Neural cell (in vitro differentiated cells): Measurements from ENCODE around the gene SEC22A. TPM values are rescaled to one million over a fixed set of nuclear protein-coding genes. Genes with fewer than 3 reads are reported as not detected.

Experiments
- H2AFZ ChIP-seq: fragments of 200-600, 300-800 bp; sonication (generic), shearing (Covaris generic); 2 replicates; pipeline ENCODE4 v1.6.0; 2014; ENCODE audit warnings: low read depth, mild to moderate bottlenecking, antibody characterized with exemption, low read length, moderate library complexity
- H3F3A ChIP-seq: fragments of 200-600 bp; shearing (Covaris generic); 2 replicates; pipeline ENCODE4 v1.6.1; 2016; ENCODE audit warnings: mild to moderate bottlenecking, moderate library complexity, mixed read lengths, antibody characterized with exemption, low read length; ENCODE audit not compliant: insufficient read depth, poor library complexity, severe bottlenecking
- H3K27ac ChIP-seq: fragments of 200-600, 300-800 bp; sonication (generic), shearing (Covaris generic); 2 replicates; pipeline ENCODE4 v1.5.1; 2014; ENCODE audit warnings: mild to moderate bottlenecking, low read length, moderate library complexity
- H3K27me3 ChIP-seq: fragments of 300-800, 200-600 bp; sonication (generic), shearing (Covaris generic); 2 replicates; pipeline ENCODE4 v1.6.0; 2014; ENCODE audit warnings: mild to moderate bottlenecking, low read depth, low read length, moderate library complexity; ENCODE audit not compliant: insufficient read depth
- H3K36me3 ChIP-seq: fragments of 300-800, 200-600 bp; sonication (generic), shearing (Covaris generic); 2 replicates; pipeline ENCODE4 v1.5.1; 2014; ENCODE audit warnings: mild to moderate bottlenecking, antibody characterized with exemption, low read length, moderate library complexity; ENCODE audit not compliant: insufficient read depth
- H3K4me2 ChIP-seq: fragments of 300-800, 200-600 bp; sonication (generic), shearing (Covaris generic); 2 replicates; pipeline ENCODE4 v1.6.0; 2014; ENCODE audit warnings: mild to moderate bottlenecking, low read length
- H3K4me3 ChIP-seq: fragments of 300-800, 200-600 bp; sonication (generic), shearing (Covaris generic); 2 replicates; pipeline ENCODE4 v1.5.1; 2014; ENCODE audit warnings: mild to moderate bottlenecking, low read length, moderate library complexity
- H3K79me2 ChIP-seq: fragments of 200-600 bp; shearing (Covaris generic); replicated peaks from 2 replicates; pipeline ENCODE4 v1.6.0; 2014; ENCODE audit warnings: mild to moderate bottlenecking, low read length, moderate library complexity; ENCODE audit not compliant: insufficient read depth
- H3K9ac ChIP-seq: fragments of 300-800, 200-600 bp; sonication (generic), shearing (Covaris generic); 2 replicates; pipeline ENCODE4 v1.6.1; 2016; ENCODE audit warnings: mild to moderate bottlenecking, low read length, mixed read lengths
- H3K9me2 ChIP-seq: fragments of 200-600 bp; shearing (Covaris generic); 2 replicates; pipeline ENCODE4 v1.6.1; 2016; ENCODE audit warnings: mild to moderate bottlenecking, low read length, mixed read lengths; ENCODE audit not compliant: insufficient read depth
- H3K9me3 ChIP-seq: fragments of 200-600, 300-800 bp; sonication (generic), shearing (Covaris generic); 2 replicates; pipeline ENCODE4 v1.6.1; 2016; ENCODE audit warnings: mild to moderate bottlenecking, mixed run types, low read length, moderate library complexity, mixed read lengths
- H4K20me1 ChIP-seq: fragments of 200-600 bp; shearing (Covaris generic); 2 replicates; pipeline ENCODE4 v1.6.1; 2016; ENCODE audit warnings: mild to moderate bottlenecking, mixed run types; ENCODE audit not compliant: insufficient read depth
- EP300 ChIP-seq: fragments of 450-650 bp; conservative IDR thresholded peaks from 2 replicates; pipeline ENCODE4 v1.6.1; 2014; ENCODE audit warnings: antibody characterized with exemption, mild to moderate bottlenecking, moderate library complexity; ENCODE audit not compliant: poor library complexity, severe bottlenecking
- EZH2 ChIP-seq: fragments of 200-600, 300-800 bp; shearing (Covaris generic), sonication (generic); IDR thresholded peaks from 2 replicates; pipeline ENCODE4 v1.6.1; 2014; ENCODE audit warnings: antibody characterized with exemption, low read length, borderline replicate concordance, mild to moderate bottlenecking; ENCODE audit not compliant: insufficient read depth, poor library complexity, severe bottlenecking
- MXI1 ChIP-seq: fragments of 450-650 bp; conservative IDR thresholded peaks from 2 replicates; pipeline ENCODE4 v1.6.1; 2014; ENCODE audit warnings: antibody characterized with exemption, mild to moderate bottlenecking; ENCODE audit not compliant: poor library complexity, severe bottlenecking
- POLR2AphosphoS5 ChIP-seq: IDR thresholded peaks from 2 replicates; pipeline ENCODE4 v1.6.1; 2012
- RAD21 ChIP-seq: fragments of 450-650 bp; conservative IDR thresholded peaks from 2 replicates; pipeline ENCODE4 v1.6.1; 2014; ENCODE audit warnings: antibody characterized with exemption, mild to moderate bottlenecking, moderate library complexity
- SMC3 ChIP-seq: fragments of 450-650 bp; conservative IDR thresholded peaks from 2 replicates; pipeline ENCODE4 v1.6.1; 2014; ENCODE audit warnings: antibody characterized with exemption, mild to moderate bottlenecking, moderate library complexity; ENCODE audit not compliant: poor library complexity
- TAF1 ChIP-seq: IDR thresholded peaks from 2 replicates; pipeline ENCODE4 v1.6.1; 2012; ENCODE audit warnings: low read depth
- polyA plus RNA-seq: library from polyadenylated mRNA; depleted of rRNA; stranded (reverse); fragments of >200 nt; gene quantifications from 2 replicates; pipeline ENCODE4 v1.2.3, GENCODE V29; 2014
- TF ChIP-seq, protein P1 (sequence below): fragments of 450-650 bp; IDR thresholded peaks from 2 replicates; pipeline ENCODE4 v1.5.1; 2014; ENCODE audit warnings: antibody characterized with exemption, mild to moderate bottlenecking, moderate library complexity; ENCODE audit not compliant: poor library complexity, severe bottlenecking
- TF ChIP-seq, protein P2 (sequence below): IDR thresholded peaks from 2 replicates; pipeline ENCODE4 v1.6.1; 2012; ENCODE audit warnings: borderline replicate concordance

The SEC22A gene
- polyA plus RNA-seq, 1 donor from 2014 or later = 44.0 TPM

DNA sequence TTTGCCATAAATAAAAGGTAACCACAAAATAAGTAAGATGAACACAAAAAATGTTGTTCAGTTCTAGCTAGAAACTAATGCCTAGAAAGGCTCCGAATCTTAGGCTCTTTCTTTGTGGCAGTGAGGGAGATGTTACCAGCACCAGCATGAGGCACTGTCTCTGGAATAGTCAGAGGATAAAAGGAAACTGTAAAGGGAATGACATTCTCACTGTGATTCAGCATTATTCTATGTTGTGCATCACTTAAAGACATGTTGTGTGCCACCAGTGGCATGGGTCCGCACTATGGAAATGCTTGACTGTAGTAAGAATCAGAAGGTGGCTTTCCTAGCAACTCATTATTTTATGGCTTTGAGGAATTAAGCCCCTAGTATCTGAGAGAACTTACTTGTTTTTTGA is 70.8 kb downstream of the SEC22A start:
- Histone ChIP-seq H3K36me3 (no peaks in the 10 kb centered on the region), H3K79me2 (no peaks in the 10 kb centered on the region), H2AFZ (no peak overlapping the region), H3K9me2 (no peaks in the 10 kb centered on the region), H3K9ac (no peak overlapping the region), H3F3A (no peaks in the 10 kb centered on the region), H3K9me3 (no peaks in the 10 kb centered on the region), H3K4me3 (no peak overlapping the region), H3K4me2 (no peak overlapping the region), H3K27ac (no peak overlapping the region), H4K20me1 (no peaks in the 10 kb centered on the region), H3K27me3 (no peaks in the 10 kb centered on the region)
- TF ChIP-seq, protein P1, sequence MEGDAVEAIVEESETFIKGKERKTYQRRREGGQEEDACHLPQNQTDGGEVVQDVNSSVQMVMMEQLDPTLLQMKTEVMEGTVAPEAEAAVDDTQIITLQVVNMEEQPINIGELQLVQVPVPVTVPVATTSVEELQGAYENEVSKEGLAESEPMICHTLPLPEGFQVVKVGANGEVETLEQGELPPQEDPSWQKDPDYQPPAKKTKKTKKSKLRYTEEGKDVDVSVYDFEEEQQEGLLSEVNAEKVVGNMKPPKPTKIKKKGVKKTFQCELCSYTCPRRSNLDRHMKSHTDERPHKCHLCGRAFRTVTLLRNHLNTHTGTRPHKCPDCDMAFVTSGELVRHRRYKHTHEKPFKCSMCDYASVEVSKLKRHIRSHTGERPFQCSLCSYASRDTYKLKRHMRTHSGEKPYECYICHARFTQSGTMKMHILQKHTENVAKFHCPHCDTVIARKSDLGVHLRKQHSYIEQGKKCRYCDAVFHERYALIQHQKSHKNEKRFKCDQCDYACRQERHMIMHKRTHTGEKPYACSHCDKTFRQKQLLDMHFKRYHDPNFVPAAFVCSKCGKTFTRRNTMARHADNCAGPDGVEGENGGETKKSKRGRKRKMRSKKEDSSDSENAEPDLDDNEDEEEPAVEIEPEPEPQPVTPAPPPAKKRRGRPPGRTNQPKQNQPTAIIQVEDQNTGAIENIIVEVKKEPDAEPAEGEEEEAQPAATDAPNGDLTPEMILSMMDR = no peak
- no peak for TF ChIP-seq RAD21
- no peak for TF ChIP-seq TAF1
- no peak for TF ChIP-seq POLR2AphosphoS5
- no peak for TF ChIP-seq EP300
- TF ChIP-seq SMC3 = no peak
- TF ChIP-seq, protein P2, sequence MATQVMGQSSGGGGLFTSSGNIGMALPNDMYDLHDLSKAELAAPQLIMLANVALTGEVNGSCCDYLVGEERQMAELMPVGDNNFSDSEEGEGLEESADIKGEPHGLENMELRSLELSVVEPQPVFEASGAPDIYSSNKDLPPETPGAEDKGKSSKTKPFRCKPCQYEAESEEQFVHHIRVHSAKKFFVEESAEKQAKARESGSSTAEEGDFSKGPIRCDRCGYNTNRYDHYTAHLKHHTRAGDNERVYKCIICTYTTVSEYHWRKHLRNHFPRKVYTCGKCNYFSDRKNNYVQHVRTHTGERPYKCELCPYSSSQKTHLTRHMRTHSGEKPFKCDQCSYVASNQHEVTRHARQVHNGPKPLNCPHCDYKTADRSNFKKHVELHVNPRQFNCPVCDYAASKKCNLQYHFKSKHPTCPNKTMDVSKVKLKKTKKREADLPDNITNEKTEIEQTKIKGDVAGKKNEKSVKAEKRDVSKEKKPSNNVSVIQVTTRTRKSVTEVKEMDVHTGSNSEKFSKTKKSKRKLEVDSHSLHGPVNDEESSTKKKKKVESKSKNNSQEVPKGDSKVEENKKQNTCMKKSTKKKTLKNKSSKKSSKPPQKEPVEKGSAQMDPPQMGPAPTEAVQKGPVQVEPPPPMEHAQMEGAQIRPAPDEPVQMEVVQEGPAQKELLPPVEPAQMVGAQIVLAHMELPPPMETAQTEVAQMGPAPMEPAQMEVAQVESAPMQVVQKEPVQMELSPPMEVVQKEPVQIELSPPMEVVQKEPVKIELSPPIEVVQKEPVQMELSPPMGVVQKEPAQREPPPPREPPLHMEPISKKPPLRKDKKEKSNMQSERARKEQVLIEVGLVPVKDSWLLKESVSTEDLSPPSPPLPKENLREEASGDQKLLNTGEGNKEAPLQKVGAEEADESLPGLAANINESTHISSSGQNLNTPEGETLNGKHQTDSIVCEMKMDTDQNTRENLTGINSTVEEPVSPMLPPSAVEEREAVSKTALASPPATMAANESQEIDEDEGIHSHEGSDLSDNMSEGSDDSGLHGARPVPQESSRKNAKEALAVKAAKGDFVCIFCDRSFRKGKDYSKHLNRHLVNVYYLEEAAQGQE = no peak
- no peak for TF ChIP-seq EZH2
- no peak for TF ChIP-seq MXI1

DNA sequence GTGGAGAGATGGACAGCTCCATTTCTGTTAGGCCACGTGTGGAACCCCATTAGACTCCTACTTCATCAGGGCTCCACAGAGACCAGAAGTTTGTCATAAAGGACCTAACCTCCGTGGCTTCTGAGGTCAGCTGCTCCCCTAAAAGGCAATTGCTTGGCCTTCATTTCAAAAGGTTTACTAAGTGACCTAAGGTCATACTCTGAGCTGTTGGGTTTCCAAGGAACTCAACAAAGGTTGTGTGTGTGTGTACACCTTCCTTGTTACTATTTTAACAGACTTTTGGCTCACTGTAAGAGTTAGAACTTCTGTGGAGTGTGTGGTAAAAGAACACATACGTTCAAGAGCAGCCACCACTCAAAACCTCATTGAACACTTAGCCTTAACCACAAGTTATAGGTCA is 73.9 kb downstream of the SEC22A start:
- Histone ChIP-seq H4K20me1 (no peaks in the 10 kb centered on the region), H3K9me3 (no peaks in the 10 kb centered on the region), H3K79me2 (no peaks in the 10 kb centered on the region), H3K9me2 (no peaks in the 10 kb centered on the region), H3K4me2 (no peak overlapping the region), H3K27me3 (no peaks in the 10 kb centered on the region), H3K36me3 (no peaks in the 10 kb centered on the region), H3F3A (no peaks in the 10 kb centered on the region), H3K4me3 (no peak overlapping the region), H3K27ac (no peak overlapping the region), H3K9ac (no peak overlapping the region), H2AFZ (no peak overlapping the region)
- no peak for TF ChIP-seq RAD21
- TF ChIP-seq EP300 = no peak
- TF ChIP-seq MXI1 = no peak
- TF ChIP-seq, protein P1 = no peak
- TF ChIP-seq SMC3 = no peak
- TF ChIP-seq EZH2 = no peak
- no peak for TF ChIP-seq TAF1
- no peak for TF ChIP-seq POLR2AphosphoS5
- TF ChIP-seq, protein P2 = no peak
